ENCODE data around the gene PARVA. TPM values are rescaled to one million over a fixed set of nuclear protein-coding genes. Genes with fewer than 3 reads are reported as not detected.

PARVA gene
- total RNA-seq, 1 donor from 2014 or later, result 15.0 TPM

DNA sequence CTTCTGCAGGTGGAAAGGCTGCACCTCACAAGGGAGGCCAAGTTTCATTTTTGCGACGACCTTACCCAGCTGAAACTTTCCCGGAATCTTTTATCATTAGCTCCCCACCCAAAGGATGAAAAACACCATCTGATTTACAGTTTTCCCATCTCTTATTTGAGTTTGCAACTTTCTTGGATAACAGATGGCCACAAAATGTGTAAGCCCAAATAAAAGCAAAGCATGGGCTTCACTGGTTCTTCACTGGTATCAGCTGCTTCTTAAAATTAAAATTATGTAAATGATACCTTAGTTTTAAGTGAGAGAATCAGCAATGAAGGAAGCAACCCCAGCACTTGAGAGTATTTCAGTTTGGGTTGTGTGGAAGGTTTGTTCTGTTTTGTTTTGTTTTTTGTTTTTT, 55.8 kb downstream of the PARVA start:
- TF ChIP-seq, protein P1, sequence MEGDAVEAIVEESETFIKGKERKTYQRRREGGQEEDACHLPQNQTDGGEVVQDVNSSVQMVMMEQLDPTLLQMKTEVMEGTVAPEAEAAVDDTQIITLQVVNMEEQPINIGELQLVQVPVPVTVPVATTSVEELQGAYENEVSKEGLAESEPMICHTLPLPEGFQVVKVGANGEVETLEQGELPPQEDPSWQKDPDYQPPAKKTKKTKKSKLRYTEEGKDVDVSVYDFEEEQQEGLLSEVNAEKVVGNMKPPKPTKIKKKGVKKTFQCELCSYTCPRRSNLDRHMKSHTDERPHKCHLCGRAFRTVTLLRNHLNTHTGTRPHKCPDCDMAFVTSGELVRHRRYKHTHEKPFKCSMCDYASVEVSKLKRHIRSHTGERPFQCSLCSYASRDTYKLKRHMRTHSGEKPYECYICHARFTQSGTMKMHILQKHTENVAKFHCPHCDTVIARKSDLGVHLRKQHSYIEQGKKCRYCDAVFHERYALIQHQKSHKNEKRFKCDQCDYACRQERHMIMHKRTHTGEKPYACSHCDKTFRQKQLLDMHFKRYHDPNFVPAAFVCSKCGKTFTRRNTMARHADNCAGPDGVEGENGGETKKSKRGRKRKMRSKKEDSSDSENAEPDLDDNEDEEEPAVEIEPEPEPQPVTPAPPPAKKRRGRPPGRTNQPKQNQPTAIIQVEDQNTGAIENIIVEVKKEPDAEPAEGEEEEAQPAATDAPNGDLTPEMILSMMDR (IDR thresholded peaks at IDR 0.05; ENCODE audit: partially characterized antibody, unreplicated experiment), result no peak
- peaks cover 13% of the 10 kb centered on the region for H3K4me1 Mint-ChIP-seq (ENCODE audit: low read depth, unreplicated experiment)
- DNase-seq, result no peak
- no peak overlapping the region for H3K27ac Mint-ChIP-seq (ENCODE audit: unreplicated experiment)
- no peaks in the 10 kb centered on the region for H3K9me3 Mint-ChIP-seq (ENCODE audit: unreplicated experiment)
- no peaks in the 10 kb centered on the region for H3K36me3 Mint-ChIP-seq (ENCODE audit: unreplicated experiment)
- H3K4me3 Mint-ChIP-seq (ENCODE audit: unreplicated experiment), result no peak overlapping the region
- H3K27me3 Mint-ChIP-seq (ENCODE audit: unreplicated experiment), result no peaks in the 10 kb centered on the region

DNA sequence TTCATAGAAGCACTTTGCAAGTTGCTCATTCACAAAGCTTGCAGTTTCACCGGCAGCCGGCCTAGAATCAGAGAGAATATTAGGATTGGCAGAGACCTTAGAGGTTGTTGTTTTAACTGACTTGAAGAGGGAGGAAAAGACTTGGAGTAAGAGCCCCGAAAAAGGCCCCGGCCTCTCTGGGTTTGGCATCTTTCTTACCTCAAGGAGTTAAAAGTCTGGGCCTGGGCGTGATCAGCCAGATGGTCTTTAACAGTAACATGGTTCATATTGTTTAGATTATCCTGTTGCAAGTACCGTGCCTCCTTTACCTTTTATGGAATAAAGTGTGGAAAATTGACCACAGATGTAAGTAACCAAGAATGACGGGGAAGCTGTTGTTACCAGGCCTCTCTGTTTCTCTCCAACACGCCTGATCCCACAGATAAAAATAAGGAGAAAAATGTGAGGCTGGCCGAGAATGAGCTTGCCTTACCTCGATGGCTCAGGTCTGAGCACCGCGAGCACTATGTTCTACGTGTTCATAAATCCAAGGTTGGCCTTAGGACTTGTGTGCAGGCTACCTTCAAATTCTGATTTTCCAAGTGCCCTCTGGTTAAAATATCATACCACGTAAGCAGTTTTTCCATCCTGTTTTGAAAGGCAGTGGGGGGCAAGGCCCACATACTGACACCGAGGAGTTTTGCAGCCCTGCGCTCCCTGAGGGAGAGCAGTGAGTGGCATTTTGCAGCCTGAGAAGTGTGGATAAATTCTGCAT, 56.4 kb downstream of the PARVA start:
- Mint-ChIP-seq H3K27me3 (ENCODE audit: unreplicated experiment) (no peaks in the 10 kb centered on the region), H3K4me3 (ENCODE audit: unreplicated experiment) (no peak overlapping the region), H3K9me3 (ENCODE audit: unreplicated experiment) (no peaks in the 10 kb centered on the region), H3K4me1 (ENCODE audit: low read depth, unreplicated experiment) (peaks cover 13% of the 10 kb centered on the region), H3K36me3 (ENCODE audit: unreplicated experiment) (no peaks in the 10 kb centered on the region), H3K27ac (ENCODE audit: unreplicated experiment) (no peak overlapping the region)
- TF ChIP-seq, protein P1 (IDR thresholded peaks at IDR 0.05; ENCODE audit: partially characterized antibody, unreplicated experiment), result no peak
- no peak for DNase-seq

DNA sequence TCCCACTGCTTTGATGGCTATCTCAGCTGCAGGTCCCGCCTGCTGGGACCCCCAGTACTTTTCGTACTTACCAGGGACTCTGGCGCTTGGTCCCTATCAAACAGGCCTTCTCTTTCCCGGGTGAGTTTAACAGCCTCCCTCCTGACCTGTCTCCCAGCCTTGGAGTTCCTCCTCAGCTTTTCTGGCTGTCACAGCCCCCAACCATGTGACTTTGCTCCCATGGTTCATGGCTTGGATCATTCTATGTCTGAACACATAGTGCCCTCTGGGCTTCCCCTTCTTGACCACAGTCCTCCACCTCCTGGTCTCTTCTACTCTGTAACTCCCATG, 56.9 kb downstream of the PARVA start:
- no peak overlapping the region for H3K27ac Mint-ChIP-seq (ENCODE audit: unreplicated experiment)
- peaks cover 13% of the 10 kb centered on the region for H3K4me1 Mint-ChIP-seq (ENCODE audit: low read depth, unreplicated experiment)
- DNase-seq, result no peak
- H3K4me3 Mint-ChIP-seq (ENCODE audit: unreplicated experiment), result no peak overlapping the region
- no peaks in the 10 kb centered on the region for H3K36me3 Mint-ChIP-seq (ENCODE audit: unreplicated experiment)
- H3K9me3 Mint-ChIP-seq (ENCODE audit: unreplicated experiment), result no peaks in the 10 kb centered on the region
- TF ChIP-seq, protein P1 (IDR thresholded peaks at IDR 0.05; ENCODE audit: partially characterized antibody, unreplicated experiment), result no peak
- no peaks in the 10 kb centered on the region for H3K27me3 Mint-ChIP-seq (ENCODE audit: unreplicated experiment)

DNA sequence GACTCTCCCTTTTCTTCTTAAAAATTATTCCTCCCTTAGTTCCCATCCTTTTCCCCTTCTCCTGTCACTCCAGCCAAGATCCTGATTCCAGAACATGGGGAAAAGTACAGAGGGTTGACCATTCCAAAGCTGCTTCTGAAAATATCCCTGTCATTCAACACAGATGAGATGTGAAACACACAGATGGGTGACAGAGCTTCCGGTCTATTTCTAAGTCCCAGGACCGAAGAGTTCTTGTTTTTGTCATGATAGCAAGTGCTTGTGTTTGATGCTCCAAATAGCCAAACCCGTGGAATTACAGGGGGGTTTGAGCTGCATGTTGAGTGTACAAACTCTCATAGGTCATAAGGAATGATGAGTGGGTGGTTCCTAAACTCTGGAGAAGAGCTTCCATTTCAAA, 57.9 kb downstream of the PARVA start:
- Mint-ChIP-seq H3K27ac (ENCODE audit: unreplicated experiment) (no peak overlapping the region), H3K4me3 (ENCODE audit: unreplicated experiment) (no peak overlapping the region), H3K9me3 (ENCODE audit: unreplicated experiment) (no peaks in the 10 kb centered on the region), H3K36me3 (ENCODE audit: unreplicated experiment) (no peaks in the 10 kb centered on the region), H3K27me3 (ENCODE audit: unreplicated experiment) (peaks cover 3% of the 10 kb centered on the region), H3K4me1 (ENCODE audit: low read depth, unreplicated experiment) (peaks cover 13% of the 10 kb centered on the region)
- DNase-seq, result no peak
- TF ChIP-seq, protein P1 (IDR thresholded peaks at IDR 0.05; ENCODE audit: partially characterized antibody, unreplicated experiment), result no peak

DNA sequence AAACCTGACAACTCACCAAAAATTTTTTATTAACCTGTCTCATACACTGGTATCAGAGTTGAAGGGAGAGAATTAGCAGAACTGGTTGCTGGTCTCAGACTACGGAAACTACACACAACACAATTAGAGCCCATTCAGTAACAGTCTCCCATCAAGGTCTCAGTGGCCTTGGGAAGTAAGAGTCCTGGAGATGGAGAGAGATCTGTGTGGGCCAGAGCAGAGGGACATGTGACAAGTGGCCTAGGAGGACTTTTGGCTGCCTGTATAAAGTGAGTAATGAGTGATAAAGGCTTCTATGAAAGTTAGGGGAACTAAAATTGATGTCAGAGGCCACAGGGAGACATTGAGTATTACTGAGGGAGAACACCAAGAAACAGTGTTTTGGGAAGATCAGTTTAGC, 58.9 kb downstream of the PARVA start:
- H3K4me3 Mint-ChIP-seq (ENCODE audit: unreplicated experiment), result no peak overlapping the region
- H3K27ac Mint-ChIP-seq (ENCODE audit: unreplicated experiment), result no peak overlapping the region
- peaks cover 13% of the 10 kb centered on the region for H3K4me1 Mint-ChIP-seq (ENCODE audit: low read depth, unreplicated experiment)
- TF ChIP-seq, protein P1 (IDR thresholded peaks at IDR 0.05; ENCODE audit: partially characterized antibody, unreplicated experiment), result no peak
- no peaks in the 10 kb centered on the region for H3K9me3 Mint-ChIP-seq (ENCODE audit: unreplicated experiment)
- H3K27me3 Mint-ChIP-seq (ENCODE audit: unreplicated experiment), result peaks cover 3% of the 10 kb centered on the region
- peaks cover 5% of the 10 kb centered on the region for H3K36me3 Mint-ChIP-seq (ENCODE audit: unreplicated experiment)
- DNase-seq, result no peak
